Measurements from ENCODE around the gene CCND1.

Gene CCND1

GRCh38 chr11:69642549-69642912 lies 1.6 kb downstream of the CCND1 start:
- DNase-seq = no peak

GRCh38 chr11:69642913-69643632 lies 2.1 kb downstream of the CCND1 start:
- DNase-seq = peak; percentile 42

DNA sequence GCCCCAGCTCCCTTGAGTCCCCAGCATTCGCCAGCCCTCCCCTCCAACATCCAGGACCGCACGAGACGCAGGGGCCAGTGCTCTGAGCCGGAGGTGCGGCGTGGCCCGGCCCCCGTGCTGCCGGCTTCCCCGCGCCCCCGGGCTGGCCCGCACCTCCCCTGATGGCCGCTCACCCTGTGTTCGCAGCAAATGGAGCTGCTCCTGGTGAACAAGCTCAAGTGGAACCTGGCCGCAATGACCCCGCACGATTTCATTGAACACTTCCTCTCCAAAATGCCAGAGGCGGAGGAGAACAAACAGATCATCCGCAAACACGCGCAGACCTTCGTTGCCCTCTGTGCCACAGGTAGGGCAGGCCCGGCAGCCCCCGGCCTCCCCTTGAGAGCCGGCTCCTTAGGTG lies 2.7 kb downstream of the CCND1 start:
- no peak for DNase-seq

DNA sequence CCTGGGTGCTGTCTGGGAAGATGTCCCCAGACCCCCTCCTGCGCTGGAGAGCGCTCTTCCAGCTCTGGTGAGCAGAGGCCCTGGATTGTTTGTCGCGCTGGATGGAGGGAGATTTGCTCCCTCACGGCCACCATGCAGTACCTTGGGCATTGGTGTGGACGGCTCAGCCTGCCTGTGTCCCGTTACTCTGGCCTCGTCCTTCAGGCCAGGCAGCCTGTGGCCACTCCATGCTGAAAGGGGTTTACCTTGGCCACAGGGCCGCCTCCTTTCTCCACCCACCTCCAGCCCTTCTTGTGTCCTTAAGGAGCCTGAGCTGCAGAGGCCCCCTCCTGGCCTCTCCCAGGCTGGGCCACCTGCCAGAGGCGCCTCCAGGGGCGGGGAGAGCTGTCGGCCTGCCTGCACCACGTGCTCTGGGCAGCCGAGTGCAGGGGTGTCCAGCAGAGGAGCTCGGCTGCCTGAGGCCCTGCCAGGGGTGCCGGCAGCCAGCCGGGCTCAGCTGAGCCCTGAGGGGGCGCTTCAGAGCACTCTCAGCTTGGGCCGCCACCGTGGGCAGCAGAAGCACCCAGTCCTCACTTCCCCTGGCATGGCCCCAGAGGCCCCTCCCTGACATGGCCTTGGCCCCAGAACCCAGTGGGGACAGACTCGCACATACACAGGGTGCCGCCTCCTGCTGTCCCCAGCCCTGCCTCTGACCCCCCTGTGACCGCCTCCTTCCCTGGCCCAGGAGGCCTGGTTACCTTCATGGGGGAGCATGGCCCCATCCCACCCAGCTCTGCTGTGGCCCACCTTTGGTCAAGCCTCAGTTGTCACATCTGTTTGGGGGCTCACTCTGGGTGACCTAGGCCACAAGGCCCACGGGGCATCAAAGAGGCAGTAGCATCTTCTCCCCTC lies 3.4 kb downstream of the CCND1 start:
- DNase-seq = peak; percentile 32

DNA sequence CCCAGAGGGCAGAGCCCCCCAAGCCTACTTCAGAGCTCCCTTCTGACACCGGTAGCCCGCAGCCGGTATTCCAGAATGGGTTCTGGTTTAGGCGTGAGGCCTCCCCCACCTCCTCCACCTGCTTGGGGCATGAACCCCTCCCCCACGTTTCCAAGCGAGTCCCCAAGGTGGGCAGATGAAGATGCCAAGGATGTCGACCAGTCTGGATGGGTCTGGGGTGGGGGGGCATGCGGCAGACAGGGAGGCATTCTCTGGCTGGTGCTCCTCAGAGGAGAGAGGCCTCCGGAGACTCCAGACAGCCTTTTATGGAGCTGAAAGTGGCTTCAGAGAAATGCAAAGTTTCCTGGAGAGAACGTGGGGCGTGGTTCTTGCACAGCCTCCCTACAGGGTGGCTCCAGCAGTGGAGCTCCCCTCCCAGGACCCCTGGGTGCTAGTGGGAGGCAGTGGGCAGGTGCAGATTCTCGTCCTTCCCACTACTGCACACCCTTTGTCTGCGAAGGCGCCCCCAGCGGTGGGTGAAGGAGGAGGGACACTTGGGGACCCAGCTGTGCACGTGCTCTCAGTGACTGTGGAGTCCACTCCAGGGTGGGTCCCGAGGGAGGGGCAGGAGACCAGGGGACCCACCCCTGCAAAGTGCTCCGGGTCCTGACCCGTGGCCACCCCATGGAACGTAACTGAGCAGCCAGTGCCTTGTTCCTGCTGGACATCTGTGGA lies 4.2 kb downstream of the CCND1 start:
- no peak for DNase-seq

GRCh38 chr11:69645801-69646492 lies 5.0 kb downstream of the CCND1 start:
- no peak for DNase-seq

GRCh38 chr11:69646493-69647389 lies 5.8 kb downstream of the CCND1 start:
- no peak for DNase-seq

DNA sequence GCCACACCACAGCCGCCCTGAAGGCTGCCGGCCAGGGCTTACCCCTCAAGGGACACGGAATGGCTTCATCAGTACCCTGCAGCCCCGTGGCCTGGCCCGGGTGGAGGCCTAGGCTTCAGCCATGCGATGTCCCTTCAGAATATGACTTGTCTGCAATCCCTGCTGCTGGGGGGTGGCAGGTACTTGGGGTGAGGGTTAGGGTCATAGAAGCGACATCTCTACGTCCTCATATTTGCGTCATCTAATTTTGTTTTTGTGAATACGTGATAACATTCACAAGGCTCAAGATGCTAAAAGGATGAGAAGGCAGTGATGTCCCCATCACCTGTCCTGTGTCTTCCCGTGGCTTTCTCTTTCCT lies 6.4 kb downstream of the CCND1 start:
- DNase-seq = no peak

GRCh38 chr11:69647761-69648497 lies 7.0 kb downstream of the CCND1 start:
- DNase-seq = no peak

DNA sequence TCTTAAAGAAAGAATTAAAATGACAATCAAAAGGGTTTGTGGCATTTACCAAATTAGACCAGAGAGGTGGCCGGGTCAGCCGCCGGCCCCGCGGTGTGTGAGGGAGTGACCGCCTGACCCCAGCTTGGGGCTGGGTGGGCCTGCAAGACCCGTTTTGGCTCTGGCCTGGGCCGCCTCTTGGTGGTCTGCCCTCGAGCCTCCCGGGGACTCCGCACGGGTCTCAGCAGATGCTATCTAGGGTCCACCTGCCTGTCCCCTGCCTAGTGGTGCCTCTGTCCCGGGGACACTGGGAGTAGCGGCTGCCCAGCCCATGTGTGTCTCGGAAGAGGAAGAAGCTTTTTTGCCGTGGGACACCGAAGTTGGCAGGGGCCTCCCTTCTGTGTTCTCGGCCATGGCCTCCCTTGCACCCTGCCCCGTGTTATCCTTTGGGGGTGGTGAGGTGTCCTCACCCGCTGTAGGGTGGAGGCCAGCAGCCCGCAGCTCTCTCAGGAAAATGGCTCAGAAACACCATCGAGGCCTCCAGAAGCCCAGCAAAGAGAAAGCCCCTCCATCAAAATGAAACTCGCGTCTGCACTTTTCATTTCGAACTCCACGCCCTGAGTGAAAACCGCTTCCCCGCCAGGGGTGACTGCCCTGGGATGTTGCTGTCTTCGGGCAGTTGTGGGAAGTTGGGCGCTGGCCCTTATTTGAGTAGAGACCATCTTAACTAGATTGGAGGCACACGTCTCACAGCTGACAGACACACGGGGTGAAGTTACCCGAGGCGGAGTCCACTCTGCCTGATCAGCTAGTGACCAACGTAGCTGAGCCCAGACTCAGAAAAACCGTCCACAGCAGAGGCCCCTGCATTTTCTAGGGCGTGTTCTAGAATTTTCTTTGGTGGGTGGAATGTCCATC lies 8.0 kb downstream of the CCND1 start:
- DNase-seq = no peak

GRCh38 chr11:69649576-69649900 lies 8.6 kb downstream of the CCND1 start:
- DNase-seq = no peak

DNA sequence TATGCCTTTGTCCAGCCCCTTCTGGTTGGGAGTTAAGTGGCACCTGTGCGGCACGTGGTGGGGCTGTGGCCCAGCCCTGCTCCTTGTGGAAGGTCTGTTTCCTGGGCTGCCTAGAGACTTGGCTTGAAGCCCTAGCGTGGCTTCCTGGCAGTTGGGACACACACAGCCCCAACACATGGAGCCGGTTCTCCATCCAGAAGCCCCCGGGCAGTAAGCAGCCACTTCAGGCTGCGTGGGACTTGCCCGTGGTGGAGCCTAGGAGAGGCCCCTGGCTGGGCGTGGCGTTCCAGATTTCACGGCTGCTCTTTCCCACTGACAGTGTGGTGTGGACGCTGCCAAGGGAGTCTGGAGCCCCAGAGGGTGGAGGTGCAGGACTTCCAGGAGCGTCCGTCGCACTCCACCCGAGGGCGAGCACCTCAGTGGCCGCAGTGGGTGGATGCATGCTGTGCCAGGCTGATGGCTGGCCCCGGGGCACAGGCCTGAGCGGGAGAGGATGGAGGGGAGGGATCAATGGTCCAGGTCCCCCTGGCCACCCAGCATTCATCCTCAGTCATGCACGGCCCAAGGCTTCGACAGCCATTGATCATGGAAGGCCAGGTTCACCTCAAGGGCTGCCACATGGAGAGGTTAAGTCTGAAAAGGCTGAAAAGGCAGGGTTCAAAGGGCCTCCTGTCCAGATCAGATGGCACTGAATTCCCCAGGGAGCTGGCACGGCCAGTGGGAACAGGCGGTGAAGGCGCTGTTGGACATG lies 9.3 kb downstream of the CCND1 start:
- no peak for DNase-seq

DNA sequence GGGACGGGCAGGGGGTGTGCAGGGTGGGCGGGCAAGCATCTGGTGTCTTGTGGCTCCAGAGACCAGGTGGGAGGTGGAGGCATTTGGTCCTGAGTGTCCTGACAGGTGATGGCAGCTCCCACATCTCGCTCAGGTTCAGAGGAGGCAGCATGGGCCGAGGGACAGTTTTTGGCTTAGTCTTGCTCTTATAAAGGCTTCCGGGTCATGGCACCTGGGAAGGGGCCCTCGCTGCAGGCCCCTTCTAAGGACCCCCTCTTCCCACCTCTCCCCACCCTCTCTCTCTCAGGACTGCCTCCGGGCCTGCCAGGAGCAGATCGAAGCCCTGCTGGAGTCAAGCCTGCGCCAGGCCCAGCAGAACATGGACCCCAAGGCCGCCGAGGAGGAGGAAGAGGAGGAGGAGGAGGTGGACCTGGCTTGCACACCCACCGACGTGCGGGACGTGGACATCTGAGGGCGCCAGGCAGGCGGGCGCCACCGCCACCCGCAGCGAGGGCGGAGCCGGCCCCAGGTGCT lies 9.9 kb downstream of the CCND1 start:
- no peak for DNase-seq

GRCh38 chr11:69651834-69652620 lies 11.1 kb downstream of the CCND1 start:
- no peak for DNase-seq

- DNase-seq = no peak
Observed at GRCh38 chr11:69652999-69653398, 12.0 kb downstream of the CCND1 start.

DNA sequence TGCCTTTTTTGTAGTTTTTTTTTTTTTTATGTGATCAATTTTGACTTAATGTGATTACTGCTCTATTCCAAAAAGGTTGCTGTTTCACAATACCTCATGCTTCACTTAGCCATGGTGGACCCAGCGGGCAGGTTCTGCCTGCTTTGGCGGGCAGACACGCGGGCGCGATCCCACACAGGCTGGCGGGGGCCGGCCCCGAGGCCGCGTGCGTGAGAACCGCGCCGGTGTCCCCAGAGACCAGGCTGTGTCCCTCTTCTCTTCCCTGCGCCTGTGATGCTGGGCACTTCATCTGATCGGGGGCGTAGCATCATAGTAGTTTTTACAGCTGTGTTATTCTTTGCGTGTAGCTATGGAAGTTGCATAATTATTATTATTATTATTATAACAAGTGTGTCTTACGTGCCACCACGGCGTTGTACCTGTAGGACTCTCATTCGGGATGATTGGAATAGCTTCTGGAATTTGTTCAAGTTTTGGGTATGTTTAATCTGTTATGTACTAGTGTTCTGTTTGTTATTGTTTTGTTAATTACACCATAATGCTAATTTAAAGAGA lies 12.5 kb downstream of the CCND1 start:
- DNase-seq = no peak

DNA sequence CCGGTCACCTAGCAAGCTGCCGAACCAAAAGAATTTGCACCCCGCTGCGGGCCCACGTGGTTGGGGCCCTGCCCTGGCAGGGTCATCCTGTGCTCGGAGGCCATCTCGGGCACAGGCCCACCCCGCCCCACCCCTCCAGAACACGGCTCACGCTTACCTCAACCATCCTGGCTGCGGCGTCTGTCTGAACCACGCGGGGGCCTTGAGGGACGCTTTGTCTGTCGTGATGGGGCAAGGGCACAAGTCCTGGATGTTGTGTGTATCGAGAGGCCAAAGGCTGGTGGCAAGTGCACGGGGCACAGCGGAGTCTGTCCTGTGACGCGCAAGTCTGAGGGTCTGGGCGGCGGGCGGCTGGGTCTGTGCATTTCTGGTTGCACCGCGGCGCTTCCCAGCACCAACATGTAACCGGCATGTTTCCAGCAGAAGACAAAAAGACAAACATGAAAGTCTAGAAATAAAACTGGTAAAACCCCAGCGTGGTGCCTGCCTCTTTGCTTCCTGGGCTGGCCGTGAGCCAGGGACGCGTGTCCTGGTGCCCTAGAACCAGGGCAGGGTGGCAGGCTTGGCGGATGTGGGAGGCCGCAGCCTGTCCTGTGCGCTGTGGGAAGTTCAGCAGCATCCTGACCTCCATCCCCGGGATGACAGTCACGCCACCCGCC lies 13.2 kb downstream of the CCND1 start:
- no peak for DNase-seq

Measured in NCI-H1092 (cell line).